ENCODE measurements around the gene FAF1.
"Not testable (repeated sequence)": the region's sequence is repeated elsewhere in the genome, so short reads cannot be mapped to it uniquely, and the experiment has no call there.

DNA sequence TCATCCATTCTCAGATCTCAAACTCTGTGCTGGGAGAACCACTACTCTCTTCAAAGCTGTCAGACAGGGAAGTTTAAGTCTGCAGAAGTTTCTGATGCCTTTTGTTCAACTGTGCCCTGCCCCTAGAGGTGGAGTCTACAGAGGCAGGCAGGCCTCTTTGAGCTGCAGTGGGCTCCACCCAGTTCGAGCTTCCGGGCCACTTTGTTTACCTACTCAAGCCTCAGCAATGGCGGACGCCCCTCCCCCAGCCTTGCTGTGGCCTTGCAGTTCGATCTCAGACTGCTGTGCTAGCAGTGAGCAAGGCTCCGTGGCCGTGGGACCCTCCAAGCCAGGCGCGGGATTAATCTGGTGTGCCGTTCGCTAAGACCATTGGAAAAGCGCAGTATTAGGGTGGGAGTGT, 49.7 kb downstream of the FAF1 start:
- TF ChIP-seq FOXM1 (IDR thresholded peaks at IDR 0.05; ENCODE audit: borderline replicate concordance); SUZ12 (IDR thresholded peaks at IDR 0.05); SP1 (IDR thresholded peaks at IDR 0.05); BHLHE40 (IDR thresholded peaks at IDR 0.05; ENCODE audit: borderline replicate concordance); TARDBP (IDR thresholded peaks at IDR 0.05); FOXA1 (IDR thresholded peaks at IDR 0.05); HDGF (IDR thresholded peaks at IDR 0.05; ENCODE audit: borderline replicate concordance): not testable (repeated sequence)
- TF ChIP-seq, protein P1, sequence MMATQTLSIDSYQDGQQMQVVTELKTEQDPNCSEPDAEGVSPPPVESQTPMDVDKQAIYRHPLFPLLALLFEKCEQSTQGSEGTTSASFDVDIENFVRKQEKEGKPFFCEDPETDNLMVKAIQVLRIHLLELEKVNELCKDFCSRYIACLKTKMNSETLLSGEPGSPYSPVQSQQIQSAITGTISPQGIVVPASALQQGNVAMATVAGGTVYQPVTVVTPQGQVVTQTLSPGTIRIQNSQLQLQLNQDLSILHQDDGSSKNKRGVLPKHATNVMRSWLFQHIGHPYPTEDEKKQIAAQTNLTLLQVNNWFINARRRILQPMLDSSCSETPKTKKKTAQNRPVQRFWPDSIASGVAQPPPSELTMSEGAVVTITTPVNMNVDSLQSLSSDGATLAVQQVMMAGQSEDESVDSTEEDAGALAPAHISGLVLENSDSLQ (IDR thresholded peaks at IDR 0.05), result not testable (repeated sequence)
